IPS-18c (cell line): ENCODE results near the gene SHC4.
"Not testable (repeated sequence)": the region's sequence is repeated elsewhere in the genome, so short reads cannot be mapped to it uniquely, and the experiment has no call there.

Experiments used
- H3K4me3 ChIP-seq: 2 replicates; pipeline ENCODE4 v1.7.0; 2013; ENCODE audit warnings: low read depth, mild to moderate bottlenecking, low read length, moderate library complexity; ENCODE audit not compliant: insufficient read depth
- H3K9me3 ChIP-seq: one replicate; pipeline ENCODE4 v1.6.1; 2013; ENCODE audit warnings: mild to moderate bottlenecking, low read length, moderate library complexity; ENCODE audit not compliant: control insufficient read depth, insufficient read depth

SHC4 gene

DNA sequence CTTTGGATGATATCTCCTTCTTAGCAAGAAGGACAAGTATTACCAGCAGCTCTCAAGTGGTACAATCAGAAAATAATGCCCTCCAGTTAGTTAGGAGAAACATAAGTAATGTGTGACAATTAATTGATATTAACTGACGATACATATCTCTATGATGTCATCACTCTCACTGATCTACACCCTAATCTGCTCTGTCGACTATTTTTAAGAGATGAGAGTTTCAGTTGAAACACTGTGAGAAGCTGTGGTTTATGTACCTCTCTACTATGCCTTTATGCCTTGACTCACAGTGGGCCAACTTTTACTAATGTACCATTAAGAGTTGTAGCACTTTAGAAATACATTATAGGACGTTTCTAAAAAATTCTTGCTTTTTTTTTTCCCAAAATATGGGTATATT lies 161.5 kb downstream of the SHC4 start:
- H3K9me3 ChIP-seq = no peaks in the 10 kb centered on the region

DNA sequence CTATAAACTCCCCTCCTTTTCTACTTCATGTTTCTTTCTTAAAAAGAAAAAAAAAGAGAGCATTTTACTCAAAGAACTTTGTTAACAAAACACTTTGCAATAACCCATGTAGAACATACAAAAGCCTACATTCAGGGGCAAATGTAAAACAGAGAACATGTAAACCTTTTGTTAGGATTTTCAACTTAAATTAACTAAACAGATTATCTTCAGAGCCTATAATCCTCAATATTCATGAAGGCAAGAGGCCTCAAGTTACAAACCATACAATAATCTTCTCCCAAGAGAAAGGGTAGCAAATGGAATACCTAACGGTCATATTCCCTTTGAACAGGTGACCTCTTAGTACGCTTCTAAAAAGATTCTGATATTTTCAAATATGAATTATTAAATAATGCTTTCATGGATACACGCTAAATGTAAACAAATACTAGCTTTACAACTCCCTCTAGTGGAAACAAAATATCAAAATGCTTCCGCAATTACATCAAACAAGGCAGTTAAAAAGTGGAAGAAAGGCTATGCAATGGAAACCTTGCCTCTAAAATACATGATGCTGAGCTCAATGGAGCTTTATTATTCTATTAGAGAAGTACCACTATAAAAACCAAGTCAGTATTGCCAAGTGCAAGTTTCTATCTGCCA lies 162.8 kb downstream of the SHC4 start:
- Histone ChIP-seq H3K4me3 (no peak overlapping the region), H3K9me3 (no peaks in the 10 kb centered on the region)

More for the DNA sequence above, 161.5 kb downstream of the SHC4 start:
- H3K4me3 ChIP-seq = no peak overlapping the region

DNA sequence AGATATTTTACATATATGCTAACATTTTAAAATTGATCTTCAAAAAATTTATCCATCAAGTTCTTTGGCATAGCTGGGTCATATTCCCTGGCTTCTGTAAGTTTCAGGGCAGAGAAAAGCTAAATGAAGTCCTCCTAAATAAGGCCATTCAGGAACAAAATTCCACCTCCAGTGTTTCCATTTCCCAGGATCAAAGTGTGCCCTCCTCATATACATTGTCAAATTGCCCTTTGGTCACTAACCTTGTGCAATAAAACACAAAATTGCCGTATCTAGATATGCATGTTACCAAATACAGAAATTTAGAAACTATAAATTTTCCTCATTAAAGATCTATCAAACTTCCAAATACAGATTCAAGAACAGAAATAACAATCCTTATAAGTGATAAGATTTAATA lies 163.5 kb downstream of the SHC4 start:
- Histone ChIP-seq H3K4me3 (no peak overlapping the region), H3K9me3 (no peaks in the 10 kb centered on the region)

DNA sequence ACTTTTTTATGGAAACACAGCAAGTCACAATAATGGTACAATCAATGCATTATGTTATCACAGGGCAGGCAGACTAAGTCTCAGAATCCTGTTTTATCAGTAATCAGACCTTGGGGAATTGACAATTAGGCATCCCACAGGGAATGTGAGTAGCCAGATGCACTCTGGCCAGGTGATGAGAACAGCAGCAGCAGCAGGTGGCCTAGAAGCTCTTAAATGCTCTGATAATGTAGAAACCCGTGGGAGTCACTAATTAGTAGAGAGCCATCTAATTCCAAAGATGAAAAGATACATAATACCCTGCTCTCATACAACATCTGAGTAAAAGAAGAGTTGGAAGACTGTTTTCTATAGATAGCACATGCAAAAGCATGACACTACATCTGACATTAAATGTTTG lies 165.4 kb downstream of the SHC4 start:
- H3K4me3 ChIP-seq = no peak overlapping the region
- H3K9me3 ChIP-seq = no peaks in the 10 kb centered on the region

DNA sequence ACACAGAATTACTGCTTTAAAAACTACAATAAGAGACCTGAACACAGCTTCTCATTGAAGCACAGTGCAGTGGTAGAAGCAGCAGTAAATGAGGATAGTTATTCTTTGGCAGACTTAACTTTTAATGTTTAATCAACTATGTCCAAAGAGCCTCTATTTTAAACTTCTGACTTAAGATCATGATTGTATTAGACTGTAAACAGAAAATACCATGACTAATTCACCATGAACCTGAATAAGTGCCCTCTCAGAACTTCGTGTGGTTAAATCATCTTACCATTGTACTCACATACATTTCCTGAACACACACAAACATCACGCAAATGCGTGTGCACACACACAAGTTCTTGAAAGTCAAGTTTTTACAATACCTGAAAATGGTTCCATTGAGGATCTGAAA lies 166.8 kb downstream of the SHC4 start:
- H3K9me3 ChIP-seq = no peaks in the 10 kb centered on the region
- no peak overlapping the region for H3K4me3 ChIP-seq

DNA sequence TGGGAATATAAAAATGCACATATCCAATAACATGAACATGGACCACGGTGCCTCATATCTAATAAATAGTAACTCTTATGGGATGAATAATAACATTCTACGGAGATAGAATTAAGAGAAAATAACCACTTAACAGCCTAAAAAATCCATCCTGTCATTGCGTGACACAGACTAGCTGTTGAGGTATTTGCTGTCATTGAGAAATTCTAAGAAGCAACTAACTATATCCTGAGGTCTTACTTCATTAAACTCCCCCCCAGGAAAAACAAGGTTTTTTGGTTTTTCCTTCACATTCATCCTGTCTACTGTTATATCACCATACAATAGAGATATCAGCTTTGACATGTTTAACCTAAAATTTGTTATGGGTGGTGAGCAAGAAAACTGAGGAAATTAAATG lies 167.2 kb downstream of the SHC4 start:
- no peaks in the 10 kb centered on the region for H3K9me3 ChIP-seq
- H3K4me3 ChIP-seq = no peak overlapping the region

DNA sequence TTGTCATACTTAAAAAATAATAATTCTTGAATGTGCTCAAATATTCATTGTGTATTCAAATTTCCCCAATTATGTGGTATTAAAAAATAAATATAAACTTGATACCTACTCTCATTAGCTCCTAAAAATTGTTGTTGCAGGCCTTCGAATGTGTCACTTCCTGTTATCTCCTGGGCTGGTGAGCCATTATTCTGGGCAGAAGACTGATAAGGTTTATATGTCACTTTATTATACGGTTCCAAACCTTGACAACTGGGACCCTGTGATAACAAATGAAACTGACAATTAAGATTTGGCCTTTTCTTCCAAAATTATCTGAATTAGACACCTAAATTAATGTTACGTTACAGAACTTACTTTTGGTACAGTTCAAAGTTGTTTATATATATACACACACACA lies 167.8 kb downstream of the SHC4 start:
- H3K9me3 ChIP-seq = no peaks in the 10 kb centered on the region
- no peak overlapping the region for H3K4me3 ChIP-seq

DNA sequence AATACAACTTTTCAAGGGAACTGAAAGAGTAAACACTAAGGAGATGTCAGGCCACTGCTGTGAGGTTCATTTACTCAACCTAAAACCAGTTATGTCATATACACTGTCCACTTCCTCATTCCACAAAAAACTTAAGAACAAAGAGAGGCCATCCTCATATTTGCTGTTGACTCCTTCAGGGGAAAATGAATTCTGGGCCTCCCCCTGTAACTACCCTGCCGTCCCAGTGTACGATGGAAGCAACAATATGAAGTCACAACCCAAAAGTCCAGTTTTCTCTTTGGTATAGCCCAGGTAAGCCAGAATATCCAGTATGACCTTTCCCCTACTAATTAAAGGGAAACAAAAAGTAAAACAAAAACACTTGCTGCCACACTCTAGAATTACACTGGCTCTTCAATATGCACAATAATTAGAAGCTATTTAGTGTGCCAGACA lies 169.0 kb downstream of the SHC4 start:
- Histone ChIP-seq H3K4me3 (no peak overlapping the region), H3K9me3 (no peaks in the 10 kb centered on the region)

DNA sequence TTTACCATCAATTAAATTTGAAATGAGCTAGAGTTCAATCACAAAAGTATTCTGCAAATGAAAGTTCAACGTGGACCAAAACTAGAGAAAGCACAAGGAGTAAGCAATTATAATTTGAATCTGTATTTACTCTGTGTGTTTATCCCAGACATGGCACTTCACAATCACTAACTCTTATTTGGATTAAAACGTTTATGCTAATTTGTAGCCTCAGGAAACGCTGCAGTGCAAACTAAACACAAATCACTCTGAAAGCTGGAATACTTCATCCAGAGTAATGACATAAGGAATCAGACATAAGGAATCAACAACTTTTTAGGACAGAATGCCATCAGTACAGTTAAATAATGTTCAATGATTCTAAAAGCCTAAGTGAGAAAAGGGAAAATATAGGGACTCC lies 171.3 kb downstream of the SHC4 start:
- no peaks in the 10 kb centered on the region for H3K9me3 ChIP-seq
- no peak overlapping the region for H3K4me3 ChIP-seq

DNA sequence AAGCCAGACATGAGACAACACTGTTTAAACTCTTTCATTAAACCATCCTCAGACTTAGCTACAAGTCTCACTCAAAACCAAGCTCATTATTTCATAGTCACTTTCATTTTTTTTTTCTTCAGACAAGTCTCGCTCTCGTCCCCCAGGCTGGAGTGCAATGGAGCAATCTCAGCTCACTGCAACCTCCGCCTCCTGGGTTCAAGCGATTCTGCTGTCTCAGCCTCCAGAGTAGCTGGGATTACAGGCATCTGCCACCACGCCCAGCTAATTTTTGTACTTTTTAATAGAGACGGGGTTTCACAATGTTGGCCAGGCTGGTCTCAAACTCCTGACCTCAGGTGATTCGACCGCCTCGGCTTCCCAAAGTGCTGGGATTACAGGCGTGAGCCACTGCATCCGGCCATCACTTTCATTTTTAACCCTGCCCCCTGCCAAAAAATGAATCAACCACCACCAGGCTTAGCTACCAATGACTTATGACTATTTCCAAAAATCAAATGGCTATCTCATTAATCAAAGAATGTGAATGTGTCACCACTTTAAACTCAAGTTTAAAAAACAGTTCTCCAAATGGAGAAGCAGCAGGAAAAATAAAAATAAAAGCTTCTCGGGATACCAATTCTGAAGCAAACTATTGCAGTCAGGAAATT lies 173.1 kb downstream of the SHC4 start:
- H3K9me3 ChIP-seq, H3K4me3 ChIP-seq: not testable (repeated sequence)

DNA sequence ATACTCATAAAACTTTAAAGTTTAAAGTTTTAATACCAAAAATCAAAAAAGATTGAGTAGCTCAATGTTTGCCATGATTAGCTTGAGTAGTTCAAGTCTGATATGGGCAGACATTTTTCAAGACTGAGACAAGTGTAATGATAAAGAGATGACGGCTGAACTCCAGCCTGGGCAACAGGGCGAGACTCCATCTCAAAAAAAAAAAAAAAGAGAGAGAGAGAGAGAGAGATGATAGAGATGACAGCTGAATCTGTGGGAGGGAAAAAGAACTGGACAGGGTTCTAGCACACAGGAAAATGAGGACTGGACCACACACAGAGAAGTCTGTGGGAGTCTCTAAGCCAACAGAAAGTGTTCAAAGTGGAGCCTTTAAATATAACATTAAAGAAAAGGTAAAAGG lies 178.0 kb downstream of the SHC4 start:
- no peak overlapping the region for H3K4me3 ChIP-seq

DNA sequence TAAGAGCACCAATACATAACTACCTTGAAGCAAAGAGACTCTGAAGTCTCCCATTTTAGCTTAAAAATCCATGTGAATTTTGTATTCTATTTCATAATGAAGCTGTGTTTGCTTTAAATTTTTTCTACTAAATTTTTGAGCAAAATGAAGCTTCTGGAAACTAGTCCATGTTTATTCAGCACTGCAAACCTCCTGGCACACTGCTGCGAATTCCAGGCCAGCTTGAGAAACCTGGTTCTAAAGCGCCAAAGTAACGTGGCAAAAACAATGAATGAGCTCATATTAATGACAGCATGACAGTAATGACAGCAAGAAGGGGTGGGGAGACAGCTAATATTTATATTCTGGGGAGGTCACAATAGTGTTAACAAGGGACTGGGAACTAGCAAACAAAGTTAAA lies 178.5 kb downstream of the SHC4 start:
- no peaks in the 10 kb centered on the region for H3K9me3 ChIP-seq
- no peak overlapping the region for H3K4me3 ChIP-seq

More for the DNA sequence above, 178.0 kb downstream of the SHC4 start:
- no peaks in the 10 kb centered on the region for H3K9me3 ChIP-seq

DNA sequence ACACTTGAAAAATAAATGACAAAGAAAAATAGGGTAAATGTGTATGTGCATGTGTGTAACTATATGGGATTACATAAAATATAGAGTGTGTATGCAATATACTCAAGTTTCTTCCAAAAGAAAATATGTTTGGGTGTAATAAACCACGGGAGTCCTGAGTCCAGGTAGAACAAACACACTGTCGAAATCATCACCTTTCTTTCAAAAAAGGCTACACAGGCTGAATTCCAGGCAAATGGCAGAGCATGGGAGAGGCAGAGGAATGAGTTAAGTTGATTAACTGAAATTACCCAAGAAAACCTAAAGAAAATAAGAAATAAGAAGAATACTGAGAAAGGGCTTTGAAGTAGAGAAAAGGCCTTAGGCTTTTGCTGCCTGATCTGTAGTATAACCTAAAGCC lies 179.0 kb downstream of the SHC4 start:
- H3K9me3 ChIP-seq = no peaks in the 10 kb centered on the region
- H3K4me3 ChIP-seq = no peak overlapping the region

DNA sequence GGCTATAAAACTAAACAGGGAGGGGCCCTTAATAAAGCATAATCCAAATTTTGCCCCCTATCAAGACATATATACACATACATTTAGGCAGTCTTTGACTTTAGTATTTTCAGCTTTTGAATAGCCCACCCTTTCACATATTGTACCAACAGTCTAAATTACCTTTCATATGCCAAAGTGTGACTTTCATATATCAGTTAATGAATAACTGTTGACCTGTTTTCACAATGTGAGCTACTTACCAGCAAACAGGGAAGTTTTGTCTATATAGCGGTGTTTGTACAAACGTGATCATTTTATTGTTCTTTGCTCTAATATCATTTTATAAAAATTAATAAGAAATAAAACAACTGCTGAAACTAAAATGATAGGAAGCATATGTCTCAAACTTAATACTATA lies 180.8 kb downstream of the SHC4 start:
- no peak overlapping the region for H3K4me3 ChIP-seq
- H3K9me3 ChIP-seq = no peaks in the 10 kb centered on the region

DNA sequence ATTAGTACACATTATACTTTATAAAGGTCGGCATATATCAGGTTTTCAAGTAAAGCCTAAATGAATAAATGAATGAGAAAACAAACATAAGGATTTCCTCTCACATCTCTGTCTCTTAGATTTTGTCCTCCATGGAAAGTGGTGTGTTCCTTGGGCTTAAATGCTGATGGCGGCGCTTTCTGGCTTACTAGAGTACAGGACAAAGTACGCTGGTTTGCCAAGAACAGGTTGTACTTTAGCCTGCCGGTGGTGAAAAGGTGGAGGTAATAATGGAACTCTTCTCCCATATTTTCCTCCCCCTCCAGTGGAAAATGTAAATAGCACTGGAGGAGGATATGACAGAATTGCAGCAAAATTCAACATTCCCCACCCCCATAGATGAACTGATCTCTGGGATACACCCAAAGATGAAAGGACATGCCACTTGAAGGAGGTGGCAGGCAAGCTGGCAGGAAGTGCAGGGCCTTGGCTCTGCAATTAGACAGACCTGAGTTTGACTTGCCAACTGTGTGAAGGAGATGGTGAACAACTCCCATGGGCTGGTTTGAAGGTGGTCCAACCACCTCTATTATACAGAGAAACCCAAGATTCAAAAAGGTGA lies 182.1 kb downstream of the SHC4 start:
- H3K9me3 ChIP-seq = no peaks in the 10 kb centered on the region
- no peak overlapping the region for H3K4me3 ChIP-seq

DNA sequence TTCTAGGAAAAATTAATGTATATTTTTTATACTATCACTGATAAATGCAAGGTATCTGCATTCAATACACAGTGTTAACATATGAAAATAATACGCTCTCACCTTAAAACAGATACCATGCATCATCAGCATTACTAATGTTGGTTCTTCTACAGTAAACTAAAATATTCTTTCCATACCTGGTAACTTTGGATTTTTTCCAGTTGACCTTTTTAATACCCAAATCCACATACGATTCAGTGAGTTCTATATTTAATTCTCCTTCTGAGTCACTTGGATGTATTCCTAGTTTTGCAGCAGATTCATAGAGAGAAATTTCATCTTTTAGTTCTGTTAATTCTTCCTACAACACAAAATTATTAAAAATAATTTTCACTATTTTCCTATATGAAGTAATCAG lies 182.7 kb downstream of the SHC4 start:
- no peak overlapping the region for H3K4me3 ChIP-seq
- H3K9me3 ChIP-seq = no peaks in the 10 kb centered on the region

DNA sequence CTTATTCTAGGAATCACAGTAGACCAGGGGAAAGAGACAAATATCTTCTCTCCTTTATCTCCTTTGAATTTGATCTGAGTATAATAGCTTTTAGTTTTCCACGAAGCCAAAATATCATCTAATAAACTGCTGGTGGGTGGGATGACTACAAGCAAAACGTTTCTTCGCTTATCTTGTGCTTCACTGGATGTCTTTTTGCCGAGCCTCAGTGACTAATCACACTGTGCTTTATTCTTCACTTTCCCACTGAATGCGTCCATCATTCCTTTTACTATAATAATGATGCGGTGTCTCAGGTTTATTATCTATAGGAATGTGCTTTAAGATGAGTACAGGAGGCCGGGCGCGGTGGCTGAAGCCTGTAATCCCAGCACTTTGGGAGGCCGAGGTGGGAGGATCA lies 185.4 kb downstream of the SHC4 start:
- H3K4me3 ChIP-seq = no peak overlapping the region
- H3K9me3 ChIP-seq = no peaks in the 10 kb centered on the region

DNA sequence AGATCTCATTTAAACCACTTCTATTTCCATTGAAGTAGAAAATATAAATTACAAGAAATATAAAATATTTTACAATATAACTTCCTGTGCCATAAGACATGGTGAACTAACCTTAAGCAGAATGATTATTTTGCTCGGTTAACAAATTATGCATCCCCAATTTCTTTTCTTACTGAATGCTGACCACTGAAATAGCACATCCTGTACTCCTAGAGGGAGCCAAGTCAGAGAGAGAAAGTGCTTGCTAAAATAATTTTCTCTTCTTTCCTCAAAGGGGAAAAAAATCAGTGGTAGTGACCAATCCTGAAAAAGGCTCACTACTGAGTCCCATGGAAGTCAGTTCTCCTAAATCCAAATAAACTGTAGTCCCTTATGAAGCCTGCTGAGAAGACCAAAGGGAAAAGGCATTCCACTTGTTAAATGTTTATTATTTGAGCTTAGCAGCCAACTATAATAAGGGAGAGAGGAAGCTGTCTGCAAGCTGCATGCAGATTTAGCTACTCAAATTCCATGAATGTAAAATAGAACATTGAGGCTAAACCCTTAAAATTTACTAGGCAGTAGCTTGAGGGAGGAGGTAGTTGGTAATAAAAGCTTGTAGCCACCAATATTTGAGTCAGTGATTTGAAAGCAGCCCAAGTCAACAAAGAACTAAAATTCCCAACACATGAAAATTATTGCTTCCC lies 185.9 kb downstream of the SHC4 start:
- H3K9me3 ChIP-seq = no peaks in the 10 kb centered on the region
- no peak overlapping the region for H3K4me3 ChIP-seq
